ENCODE results near the gene TMEM176A. TPM values are rescaled to one million over a fixed set of nuclear protein-coding genes. Genes with fewer than 3 reads are reported as not detected.

The TMEM176A gene
- total RNA-seq, 1 donor from 2014 or later = not detected

- H3K27ac Mint-ChIP-seq = no peak overlapping the region
- no peaks in the 10 kb centered on the region for H3K36me3 Mint-ChIP-seq (ENCODE audit: low read depth)
- no peak overlapping the region for H3K4me3 Mint-ChIP-seq
- intact Hi-C loops (cut with micrococcal nuclease) = no loop called here
- DNase-seq (no peak), ATAC-seq (ENCODE audit: low read depth) (no peak)
- H3K27me3 Mint-ChIP-seq = peaks cover 27% of the 10 kb centered on the region
- POLR2A ChIA-PET = no interaction called here
- H3K4me1 Mint-ChIP-seq = no peaks in the 10 kb centered on the region
- no peaks in the 10 kb centered on the region for H3K9me3 Mint-ChIP-seq
- CTCF ChIA-PET = no interaction called here
- no peak for TF ChIP-seq CTCF (IDR thresholded peaks at IDR 0.05)
Observed at GRCh38 chr7:150849204-150849775, 48.7 kb downstream of the TMEM176A start.

DNA sequence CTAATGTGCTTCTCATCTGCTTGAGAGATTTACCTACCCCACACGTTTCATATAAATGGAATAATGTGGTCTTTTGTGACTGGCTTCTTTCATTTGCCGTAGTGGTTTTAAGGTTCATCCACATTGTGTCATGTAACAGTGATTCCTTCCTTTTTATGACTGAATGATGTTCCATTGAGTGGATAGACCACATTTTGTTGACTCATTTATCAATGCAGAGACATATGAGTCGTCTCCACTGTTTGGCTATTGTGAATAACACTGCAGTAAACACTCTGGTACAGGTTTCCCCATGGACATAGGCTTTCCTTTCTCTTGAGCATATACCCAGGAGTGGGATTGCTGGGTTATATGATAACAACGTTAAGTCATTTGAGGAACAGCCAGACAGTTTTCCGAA lies 49.7 kb downstream of the TMEM176A start:
- no peak for TF ChIP-seq CTCF (IDR thresholded peaks at IDR 0.05)
- H3K36me3 Mint-ChIP-seq (ENCODE audit: low read depth) = no peaks in the 10 kb centered on the region
- no peaks in the 10 kb centered on the region for H3K4me1 Mint-ChIP-seq
- H3K4me3 Mint-ChIP-seq = no peak overlapping the region
- no peak overlapping the region for H3K27ac Mint-ChIP-seq
- DNase-seq (no peak), ATAC-seq (ENCODE audit: low read depth) (no peak)
- ChIA-PET CTCF (no interaction called here), POLR2A (no interaction called here)
- H3K9me3 Mint-ChIP-seq = no peaks in the 10 kb centered on the region
- intact Hi-C loops (cut with micrococcal nuclease) = no loop called here
- H3K27me3 Mint-ChIP-seq = peaks cover 30% of the 10 kb centered on the region

DNA sequence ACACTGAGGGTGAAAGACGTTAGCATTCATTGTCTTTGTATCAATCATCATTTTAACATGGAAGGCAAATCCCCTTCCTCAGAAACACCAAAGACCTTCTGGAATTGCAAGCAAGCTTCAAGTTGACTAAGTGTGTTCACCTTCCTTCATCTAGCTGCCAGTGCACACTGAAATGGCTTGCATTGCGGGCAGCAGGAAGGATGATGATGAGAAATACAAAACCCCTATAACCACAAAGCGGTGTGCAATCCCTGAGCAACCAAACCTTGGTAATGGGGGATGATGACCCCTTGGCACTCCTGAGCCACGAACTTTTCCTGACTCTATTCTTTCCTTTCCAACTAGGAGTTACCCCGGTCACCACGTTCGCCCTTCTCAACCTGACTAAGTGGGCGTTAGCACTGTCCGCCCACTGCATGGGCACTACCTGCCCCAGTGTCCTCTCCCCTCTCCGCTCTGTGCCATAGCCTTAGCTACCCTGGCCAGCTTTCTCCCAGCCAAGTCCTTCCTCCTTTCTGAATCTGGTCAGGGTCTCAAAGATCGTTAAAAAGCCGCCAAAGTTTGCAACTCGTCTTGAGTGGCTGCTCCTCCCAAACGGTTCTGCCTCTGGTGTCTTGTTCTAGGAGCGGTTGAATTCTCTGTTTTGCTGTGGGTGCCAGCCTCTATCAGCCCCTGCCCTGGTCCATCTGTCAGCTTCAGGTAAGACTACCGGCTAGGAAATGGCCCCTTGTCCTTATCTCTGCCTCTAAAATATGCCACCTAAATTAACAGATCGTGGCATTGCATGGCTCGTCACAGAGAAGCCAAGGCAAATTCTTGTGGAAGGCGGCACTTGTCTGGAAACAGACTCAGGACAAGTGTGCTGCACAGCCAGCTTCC lies 51.2 kb downstream of the TMEM176A start:
- no peak overlapping the region for H3K27ac Mint-ChIP-seq
- H3K9me3 Mint-ChIP-seq = no peaks in the 10 kb centered on the region
- H3K4me1 Mint-ChIP-seq = no peaks in the 10 kb centered on the region
- no peak for ATAC-seq (ENCODE audit: low read depth)
- no peak for TF ChIP-seq CTCF (IDR thresholded peaks at IDR 0.05)
- ChIA-PET CTCF (no interaction called here), POLR2A (no interaction called here)
- H3K27me3 Mint-ChIP-seq = peaks cover 30% of the 10 kb centered on the region
- DNase-seq = no peak
- intact Hi-C loops (cut with micrococcal nuclease) = no loop called here
- no peaks in the 10 kb centered on the region for H3K36me3 Mint-ChIP-seq (ENCODE audit: low read depth)
- H3K4me3 Mint-ChIP-seq = no peak overlapping the region

GRCh38 chr7:150852371-150852905 lies 51.9 kb downstream of the TMEM176A start, which contains the start of gene AOC1:
Gene AOC1 (plus strand): TSS chr7:150852517. CDS start chr7:150856471, 3,954 bp downstream.
- Mint-ChIP-seq H3K9me3 (no peaks in the 10 kb centered on the region), H3K36me3 (ENCODE audit: low read depth) (no peaks in the 10 kb centered on the region), H3K27me3 (peaks cover 30% of the 10 kb centered on the region), H3K27ac (no peak within 1 kb of the TSS), H3K4me1 (no peaks in the 10 kb centered on the region), H3K4me3 (no peak within 1 kb of the TSS)
- ChIA-PET CTCF (no interaction called here), POLR2A (no interaction called here)
- TF ChIP-seq CTCF (IDR thresholded peaks at IDR 0.05) = no peak
- DNase-seq (no peak), ATAC-seq (ENCODE audit: low read depth) (no peak)
- intact Hi-C loops (cut with micrococcal nuclease) = no loop called here
